Coronary artery (tissue), 2 donors: ENCODE results near the gene CALCOCO1.

Source experiments
- DNase-seq: peaks from one replicate; pipeline ENCODE4 v3.0.0-alpha.2; 2017; ENCODE audit warnings: low spot score
- H3K27ac ChIP-seq, 2 donors: fragments of 200-600 bp; sonication (generic); one replicate each; pipeline ENCODE4 v1.5.1; 2016 to 2019
- H3K4me3 ChIP-seq: fragments of 200-600 bp; sonication (generic); 2 replicates; pipeline ENCODE4 v1.5.1; 2016; ENCODE audit warnings: mild to moderate bottlenecking, moderate library complexity
- CTCF ChIP-seq: fragments of 200-600 bp; sonication (generic); IDR thresholded peaks from one replicate; pipeline ENCODE4 v1.5.1; 2019; ENCODE audit warnings: antibody characterized with exemption

CALCOCO1 gene

DNA sequence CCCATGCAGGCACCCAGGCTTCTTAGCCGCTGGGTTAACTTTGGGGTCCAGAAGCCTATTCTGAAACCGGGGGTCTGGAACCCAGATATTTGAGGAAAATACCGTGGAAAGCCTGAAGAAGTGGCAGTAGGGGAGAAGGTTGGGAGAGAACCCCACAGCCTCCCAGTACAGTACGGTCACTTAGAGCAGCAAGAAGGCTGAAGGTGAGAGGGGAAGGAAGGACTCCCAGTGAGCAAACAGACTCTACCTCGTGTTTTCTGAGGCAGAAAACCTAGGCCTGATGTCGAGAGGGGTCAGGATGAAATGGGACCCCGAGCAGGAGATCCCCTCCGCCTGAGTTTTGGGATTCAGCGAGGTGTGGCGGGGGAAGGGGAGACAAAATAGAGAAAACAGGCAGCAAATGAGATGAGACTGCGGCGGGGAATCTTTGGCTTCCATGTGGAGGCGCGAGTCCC lies 10.7 kb upstream of the CALCOCO1 start:
- H3K4me3 ChIP-seq = no peak overlapping the region
- no peak overlapping the region for H3K27ac ChIP-seq
- no peak for DNase-seq
- no peak for TF ChIP-seq CTCF

DNA sequence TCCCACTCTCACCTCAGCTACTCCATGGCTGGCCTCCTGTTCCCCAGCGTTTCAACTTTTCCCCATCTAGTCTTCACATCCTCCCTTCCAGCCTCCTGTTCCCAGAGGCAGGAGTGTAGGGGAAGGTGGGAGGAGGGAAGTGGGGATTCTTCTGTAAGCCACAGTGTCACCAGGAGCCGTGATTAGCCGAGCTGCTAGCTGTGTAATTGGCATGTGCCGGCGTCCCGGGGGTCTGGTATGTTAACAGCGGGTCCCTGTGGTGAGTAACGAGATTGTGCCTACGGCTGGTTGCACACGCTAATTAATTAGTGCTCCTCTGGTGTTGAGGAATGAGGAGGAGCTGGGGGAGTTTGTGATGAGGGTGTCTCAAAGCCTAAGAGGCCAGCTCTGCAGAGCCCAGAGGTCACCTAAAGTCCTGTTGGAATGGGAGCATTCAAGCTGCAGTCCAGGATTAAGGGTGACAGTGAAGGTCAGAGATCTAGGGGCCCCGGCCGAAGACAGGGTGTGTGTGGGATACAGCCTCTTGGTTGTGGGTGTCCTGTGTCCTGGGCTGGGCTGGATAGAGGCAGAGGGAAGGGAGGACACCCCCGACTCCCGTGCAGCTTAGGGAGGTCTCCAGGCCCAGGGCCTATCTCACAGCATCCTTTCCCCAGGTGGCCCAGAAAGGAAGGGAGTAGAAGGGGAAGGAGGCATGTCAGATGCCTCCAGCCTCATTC lies 10.0 kb upstream of the CALCOCO1 start:
- TF ChIP-seq CTCF = no peak
- H3K4me3 ChIP-seq = no peak overlapping the region
- DNase-seq = no peak

DNA sequence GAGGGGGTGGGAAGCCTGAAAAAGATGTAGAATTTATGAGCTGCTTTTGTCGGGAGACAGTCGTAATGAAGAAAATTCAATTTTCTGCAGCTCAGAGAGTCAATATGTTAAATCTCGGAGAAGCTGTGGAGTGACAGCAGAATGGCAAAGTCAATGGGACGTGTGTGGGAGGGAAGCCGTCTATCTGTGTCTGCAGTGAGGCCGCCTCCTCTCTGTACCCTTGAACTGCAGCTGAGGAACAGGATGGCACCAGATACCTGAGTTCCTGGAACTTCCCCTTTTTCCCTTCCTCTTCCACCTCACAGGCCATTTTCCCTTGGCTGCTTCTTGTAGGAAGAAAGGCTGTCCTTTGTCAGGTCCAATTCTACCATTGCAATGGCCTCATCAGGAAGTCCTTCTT lies 9.3 kb upstream of the CALCOCO1 start:
- TF ChIP-seq CTCF = no peak
- no peak overlapping the region for H3K4me3 ChIP-seq
- no peak overlapping the region for H3K27ac ChIP-seq
- no peak for DNase-seq

More for the DNA sequence above, 10.0 kb upstream of the CALCOCO1 start:
- H3K27ac ChIP-seq = no peak overlapping the region

GRCh38 chr12:53735556-53735955 lies 8.3 kb upstream of the CALCOCO1 start:
- H3K4me3 ChIP-seq = no peak overlapping the region
- no peak overlapping the region for H3K27ac ChIP-seq
- no peak for TF ChIP-seq CTCF
- DNase-seq = no peak

DNA sequence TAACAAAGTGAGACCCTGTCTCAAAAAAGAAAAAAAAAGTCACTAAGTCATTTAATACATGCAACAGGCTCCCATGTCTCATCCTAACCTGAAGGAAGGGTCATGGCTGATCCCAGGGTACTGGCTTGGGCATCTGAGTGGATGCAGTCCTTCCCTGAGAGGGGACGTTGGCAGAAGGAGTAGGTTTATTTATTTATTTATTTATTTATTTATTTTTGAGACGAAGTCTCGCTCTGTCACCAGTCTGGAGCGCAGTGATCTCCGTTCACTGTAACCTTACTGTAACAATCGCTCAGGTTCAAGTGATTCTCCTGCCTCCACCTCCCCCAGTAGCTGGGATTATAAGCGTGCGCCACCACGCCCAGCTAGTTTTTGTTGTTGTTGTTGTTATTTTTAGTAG lies 7.2 kb upstream of the CALCOCO1 start:
- TF ChIP-seq CTCF = no peak
- H3K27ac ChIP-seq = no peak overlapping the region
- H3K4me3 ChIP-seq = no peak overlapping the region
- DNase-seq = no peak

- no peak overlapping the region for H3K4me3 ChIP-seq
- no peak for DNase-seq
- peak overlapping the region in 1 of 2 donors; percentile 15 for H3K27ac ChIP-seq
- no peak for TF ChIP-seq CTCF
Measured at GRCh38 chr12:53733807-53734200, 6.6 kb upstream of the CALCOCO1 start.
